HG03025 (cell line): ENCODE results near the gene NR3C1.
"Not testable (repeated sequence)": the region's sequence is repeated elsewhere in the genome, so short reads cannot be mapped to it uniquely, and the experiment has no call there.

Experiments
- ATAC-seq: cut with Tn5 transposase; IDR thresholded peaks from one replicate; pipeline ENCODE4 v1.9.1; 2021; ENCODE audit warnings: mild to moderate bottlenecking, moderate library complexity; ENCODE audit not compliant: unreplicated experiment, low FRiP score

The NR3C1 gene

DNA sequence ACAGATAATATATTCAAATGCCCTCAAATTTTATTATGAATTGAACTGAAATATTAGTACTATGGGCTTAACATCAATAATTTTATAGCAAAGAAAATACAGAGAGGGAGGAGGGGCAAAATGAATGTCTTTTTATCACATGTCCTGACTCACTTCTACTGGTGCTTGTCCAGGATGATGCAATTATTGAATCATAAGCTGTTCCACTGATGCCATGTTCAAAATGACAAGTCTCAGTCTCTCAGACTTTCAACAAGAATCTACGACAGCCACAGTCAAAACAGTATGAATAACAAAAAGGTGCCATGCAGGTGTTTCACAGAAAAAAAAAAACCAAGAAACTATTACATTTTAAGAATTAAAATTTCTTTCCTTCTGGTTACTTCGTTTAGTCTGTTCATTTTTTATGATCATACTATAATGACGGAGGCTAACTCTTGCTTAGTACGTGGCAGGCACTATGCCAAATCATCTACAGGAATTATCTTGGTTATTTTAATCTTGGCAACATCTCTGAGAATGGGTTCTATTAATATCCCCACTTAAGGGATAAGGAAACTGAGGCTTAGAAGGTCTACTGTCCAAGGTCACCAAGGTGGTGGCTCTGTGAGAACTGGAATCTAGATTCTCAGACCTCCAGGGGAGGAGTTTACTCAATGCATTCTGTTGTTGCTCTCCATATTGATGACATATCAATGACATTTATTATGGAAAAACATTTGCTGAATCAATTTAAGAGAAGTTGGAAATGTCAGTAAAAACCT lies 61.5 kb downstream of the NR3C1 start:
- ATAC-seq: no peak

DNA sequence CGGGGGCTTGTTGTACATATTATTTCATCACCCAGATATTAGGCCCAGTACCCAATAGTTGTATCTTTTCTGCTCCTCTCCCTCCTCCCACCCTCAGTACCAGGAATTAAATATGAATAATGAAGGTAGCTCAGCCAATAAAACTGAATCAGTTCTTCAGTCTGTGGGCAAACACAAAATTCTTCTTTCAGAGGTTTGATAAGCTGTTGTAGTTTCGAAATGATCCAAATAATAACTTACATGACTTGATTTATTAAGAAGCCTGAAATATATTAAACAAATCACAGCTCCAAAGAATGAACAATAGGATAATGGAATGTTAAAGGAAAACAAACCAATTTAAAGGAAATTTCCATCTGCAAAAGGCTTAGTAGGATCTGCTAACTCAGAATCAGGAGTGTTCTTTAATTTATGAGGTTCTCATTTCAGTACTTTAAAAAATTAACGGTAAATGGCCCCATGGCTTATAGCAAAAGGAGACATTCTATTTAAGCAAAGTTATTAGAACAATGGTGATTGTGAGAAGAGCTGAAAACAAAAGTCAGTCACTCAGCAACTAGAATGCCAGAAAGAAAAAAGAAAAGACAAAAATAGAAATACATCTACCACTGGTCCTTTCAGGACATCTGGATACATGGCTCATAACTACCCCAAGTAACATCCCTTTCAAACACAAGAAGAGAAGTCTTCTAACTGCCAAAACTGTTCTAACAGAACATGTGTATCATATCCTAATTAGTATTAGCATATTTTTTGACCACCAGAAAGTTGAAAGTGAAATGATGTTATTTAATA lies 62.4 kb downstream of the NR3C1 start:
- ATAC-seq: no peak

DNA sequence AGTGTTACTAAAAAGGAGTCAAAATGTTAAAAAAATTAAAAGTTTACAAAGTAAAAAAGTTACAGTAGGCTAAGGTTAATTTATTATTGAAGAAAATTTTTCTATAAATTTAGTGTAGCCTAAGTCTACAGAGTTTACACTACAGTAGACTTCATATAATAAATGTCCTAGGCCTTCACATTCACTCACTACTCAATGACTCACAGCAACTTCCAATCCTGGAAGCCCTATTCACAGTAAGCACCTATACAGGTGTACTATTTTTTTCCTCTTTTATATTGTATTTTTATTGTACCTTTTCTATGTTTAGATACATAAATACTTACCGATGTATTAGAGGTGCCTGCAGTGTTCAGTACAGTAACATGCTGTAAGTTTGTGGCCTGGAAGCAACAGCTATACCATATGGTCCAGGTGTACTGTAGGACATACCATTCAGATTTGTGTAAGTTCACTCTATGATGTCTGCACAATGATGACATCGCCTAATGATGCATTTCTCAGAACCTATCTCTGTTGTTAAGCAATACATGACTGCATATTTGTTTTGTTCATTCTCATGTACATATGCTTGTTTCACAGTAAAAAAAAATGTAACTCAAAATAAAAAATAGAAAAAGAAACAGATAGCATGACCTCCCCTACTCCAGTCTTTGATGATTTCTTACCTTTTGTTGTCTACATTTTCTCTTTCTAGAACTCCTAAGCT lies 64.7 kb downstream of the NR3C1 start:
- ATAC-seq: no peak

DNA sequence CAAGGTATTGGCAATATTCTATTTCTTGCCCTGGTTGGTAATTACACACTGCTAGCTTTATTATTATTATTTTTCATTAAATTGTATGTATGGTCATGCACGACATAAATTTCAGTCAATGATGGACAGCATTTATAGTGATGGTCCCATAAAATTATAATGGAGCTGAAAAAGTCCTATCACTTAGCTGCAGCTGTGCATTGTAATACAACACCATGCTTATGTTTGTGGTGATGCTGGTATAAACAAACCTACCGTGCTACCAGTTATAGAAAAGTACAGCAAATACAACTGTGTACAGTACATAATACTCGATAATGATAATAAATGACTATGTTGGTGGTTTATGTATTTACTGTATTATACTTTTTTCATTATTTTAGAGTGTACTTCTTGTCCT lies 65.5 kb downstream of the NR3C1 start:
- ATAC-seq: no peak

DNA sequence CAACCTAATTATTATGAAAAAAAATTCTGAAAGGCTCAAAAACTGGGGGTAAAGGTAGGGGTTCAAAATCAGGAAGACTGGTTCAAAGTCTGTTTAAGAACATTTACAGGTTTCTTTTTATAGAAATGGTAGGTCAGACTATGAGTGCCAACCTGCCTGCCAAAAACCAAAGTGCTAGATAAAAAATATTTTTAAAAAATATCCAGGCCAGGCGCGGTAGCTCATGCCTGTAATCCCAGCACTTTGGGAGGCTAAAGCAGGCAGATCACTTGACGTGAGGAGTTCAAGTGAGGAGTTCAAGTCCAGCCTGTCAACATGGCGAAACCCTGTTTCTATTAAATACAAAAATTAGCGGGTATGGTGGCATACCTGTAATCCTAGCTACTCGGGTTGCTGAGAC lies 67.0 kb downstream of the NR3C1 start:
- no peak for ATAC-seq

DNA sequence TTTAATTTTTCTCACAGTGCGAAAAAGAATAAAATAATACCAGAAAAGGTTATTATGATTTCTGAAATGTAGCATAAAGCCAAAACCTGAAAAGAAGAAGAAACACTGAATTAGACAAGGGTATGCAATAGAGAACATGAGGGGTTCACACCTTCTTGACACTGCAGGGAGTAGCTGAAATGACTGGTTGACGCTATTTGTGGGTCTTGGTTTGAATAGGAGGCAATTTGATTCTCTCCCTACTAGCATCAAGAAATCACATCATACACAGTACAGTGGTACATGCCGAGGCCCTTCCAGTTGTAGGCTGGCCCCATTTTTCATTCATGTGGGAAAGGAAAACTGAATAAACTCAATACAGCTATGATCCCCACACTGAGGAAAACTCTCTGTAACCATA lies 68.6 kb downstream of the NR3C1 start:
- no peak for ATAC-seq

DNA sequence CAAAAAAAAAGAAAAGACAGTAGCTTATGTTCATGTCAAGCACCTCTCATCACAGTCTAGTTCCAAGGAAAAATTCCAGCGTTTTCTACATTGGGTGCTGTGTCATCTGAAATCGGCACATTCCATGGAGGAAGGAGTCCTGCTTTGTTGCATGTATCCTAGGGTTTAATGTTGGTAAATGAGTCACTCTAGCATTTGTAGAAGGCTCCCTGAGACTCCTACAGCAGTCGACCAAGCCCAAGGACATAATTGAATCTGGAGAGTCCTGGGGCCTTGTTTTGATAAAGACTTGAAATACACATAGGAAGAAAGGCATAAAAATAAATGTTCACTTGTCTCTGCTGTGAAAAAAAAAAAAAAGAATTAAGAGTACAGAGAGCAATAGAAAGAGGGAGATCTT lies 69.1 kb downstream of the NR3C1 start:
- ATAC-seq: not testable (repeated sequence)

DNA sequence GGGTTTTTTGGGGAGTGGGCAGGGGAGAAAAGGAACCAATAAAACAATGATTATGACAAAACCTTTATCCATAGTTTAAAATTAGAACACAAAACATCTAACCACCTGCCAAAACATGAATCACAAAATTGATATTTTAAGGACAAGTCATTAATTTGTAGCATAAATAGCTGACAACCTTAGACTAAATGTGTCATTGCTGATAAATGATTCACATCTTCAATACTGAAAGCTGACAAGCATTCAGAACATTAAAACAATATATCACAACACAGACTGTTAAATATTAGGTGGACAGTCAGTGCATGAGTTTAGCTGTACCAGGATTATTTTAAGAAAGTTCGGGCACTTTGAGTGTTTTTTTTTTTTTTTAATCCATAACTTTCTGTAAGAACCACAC lies 71.5 kb downstream of the NR3C1 start:
- no peak for ATAC-seq

DNA sequence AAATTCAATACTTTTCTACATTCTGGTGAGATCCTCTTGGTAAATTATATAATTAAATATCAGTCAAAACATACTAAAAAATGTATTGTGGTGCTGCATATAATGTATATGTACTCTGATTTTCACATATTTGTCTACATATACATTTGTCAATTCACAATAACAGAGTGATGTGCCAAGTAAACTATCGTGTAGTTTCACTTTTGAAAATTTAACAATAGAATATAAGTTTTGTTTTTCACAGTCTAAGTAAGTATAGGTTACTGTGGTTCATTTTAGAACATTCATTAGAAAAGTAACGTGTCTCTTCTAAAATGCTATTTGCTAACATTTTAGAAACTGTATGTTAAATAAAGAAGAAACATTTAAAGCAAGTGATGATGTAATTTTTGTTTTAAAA lies 73.6 kb downstream of the NR3C1 start:
- no peak for ATAC-seq

DNA sequence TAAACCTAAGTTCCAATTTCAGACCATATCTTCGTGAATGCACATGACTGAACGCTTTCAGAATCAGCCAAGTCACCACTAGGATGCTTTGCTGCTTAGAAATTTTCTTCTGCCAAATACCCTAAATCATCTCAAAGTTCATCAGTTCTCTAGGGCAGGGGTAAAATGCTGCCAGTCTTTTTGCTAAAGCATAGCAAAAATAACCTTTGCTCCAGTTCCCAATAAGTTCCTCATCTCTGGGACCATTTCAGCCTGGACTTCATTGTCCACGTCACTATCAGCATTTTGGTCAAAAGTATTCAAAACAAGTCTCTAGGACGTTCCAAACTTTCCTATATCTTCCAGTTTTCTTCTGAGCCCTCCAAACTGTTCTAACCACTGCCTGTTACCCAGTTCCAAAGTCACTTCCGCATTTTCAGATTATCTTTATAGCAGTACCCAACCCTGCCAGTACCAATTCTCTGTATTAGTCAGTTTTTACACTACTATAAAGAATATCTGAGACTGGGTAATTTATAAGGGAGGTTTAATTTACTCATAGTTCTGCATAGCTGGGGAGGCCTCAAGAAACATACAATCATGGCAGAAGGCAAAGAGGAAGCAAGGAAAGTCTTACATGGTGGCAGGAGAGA lies 74.8 kb downstream of the NR3C1 start:
- ATAC-seq: no peak

DNA sequence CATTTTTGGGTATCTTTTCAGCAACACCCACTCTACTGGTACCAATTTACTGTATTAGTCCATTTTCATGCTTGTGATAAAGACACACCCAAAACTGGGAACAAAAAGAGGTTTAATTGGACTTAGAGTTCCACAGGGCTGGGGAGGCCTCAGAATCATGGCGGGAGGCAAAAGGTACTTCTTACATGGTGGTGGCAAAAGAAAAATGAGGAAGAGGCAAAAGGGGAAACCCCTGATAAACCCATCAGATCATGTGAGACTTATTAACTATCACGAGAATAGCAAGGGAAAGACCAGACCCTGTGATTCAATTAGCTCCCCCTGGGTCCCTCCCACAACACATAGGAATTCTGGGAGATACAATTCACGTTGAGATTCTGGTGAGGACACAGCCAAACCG lies 78.4 kb downstream of the NR3C1 start:
- not testable (repeated sequence) for ATAC-seq

DNA sequence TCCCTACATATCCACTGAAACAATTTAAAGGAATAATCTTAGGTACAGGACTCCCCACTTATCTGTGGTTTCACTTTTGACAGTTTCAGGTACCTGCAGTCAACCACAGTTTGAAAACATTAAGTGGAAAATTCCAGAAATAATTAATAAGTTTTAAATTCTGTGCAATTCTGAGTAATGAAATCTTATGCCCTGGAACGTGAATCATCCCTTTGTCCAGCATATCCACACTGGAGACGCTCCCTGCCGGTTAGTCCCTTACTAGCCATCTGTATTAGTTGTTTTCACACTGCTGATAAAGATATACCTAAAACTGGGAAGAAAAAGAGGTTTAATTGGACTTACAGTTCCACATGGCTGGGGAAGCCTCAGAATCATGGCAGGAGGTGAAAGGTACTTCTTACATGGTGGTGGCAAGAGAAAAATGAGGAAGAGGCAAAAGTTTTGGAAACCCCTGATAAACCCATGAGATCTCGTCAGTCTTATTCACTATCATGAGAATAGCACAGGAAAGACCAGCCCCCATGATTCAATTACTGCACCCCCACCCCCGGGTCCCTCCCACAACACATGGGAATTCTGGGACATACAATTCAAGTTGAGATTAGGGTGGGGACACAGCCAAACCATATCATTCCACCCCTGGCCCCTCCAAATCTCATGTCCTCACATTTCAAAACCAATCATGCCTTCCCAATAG lies 80.4 kb downstream of the NR3C1 start:
- ATAC-seq: not testable (repeated sequence)

DNA sequence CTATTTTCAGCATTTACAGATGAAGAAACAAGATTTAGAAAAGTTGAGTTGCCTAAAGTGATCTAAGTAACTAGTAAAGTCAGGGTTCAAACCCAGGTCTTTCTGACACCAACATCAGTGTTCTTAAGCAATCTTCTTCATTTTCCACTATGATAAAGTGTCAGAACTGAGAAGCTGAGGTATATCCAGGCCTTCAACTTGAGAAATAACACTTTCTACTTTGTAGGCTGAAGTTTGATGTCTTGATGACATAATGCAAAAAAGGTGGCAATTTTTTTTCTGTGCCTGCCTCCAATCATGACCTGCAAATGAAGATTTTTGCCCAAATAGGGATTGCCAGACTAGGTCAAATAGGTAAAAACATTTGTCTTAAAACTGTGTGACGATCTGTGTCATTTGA lies 81.3 kb downstream of the NR3C1 start:
- no peak for ATAC-seq

DNA sequence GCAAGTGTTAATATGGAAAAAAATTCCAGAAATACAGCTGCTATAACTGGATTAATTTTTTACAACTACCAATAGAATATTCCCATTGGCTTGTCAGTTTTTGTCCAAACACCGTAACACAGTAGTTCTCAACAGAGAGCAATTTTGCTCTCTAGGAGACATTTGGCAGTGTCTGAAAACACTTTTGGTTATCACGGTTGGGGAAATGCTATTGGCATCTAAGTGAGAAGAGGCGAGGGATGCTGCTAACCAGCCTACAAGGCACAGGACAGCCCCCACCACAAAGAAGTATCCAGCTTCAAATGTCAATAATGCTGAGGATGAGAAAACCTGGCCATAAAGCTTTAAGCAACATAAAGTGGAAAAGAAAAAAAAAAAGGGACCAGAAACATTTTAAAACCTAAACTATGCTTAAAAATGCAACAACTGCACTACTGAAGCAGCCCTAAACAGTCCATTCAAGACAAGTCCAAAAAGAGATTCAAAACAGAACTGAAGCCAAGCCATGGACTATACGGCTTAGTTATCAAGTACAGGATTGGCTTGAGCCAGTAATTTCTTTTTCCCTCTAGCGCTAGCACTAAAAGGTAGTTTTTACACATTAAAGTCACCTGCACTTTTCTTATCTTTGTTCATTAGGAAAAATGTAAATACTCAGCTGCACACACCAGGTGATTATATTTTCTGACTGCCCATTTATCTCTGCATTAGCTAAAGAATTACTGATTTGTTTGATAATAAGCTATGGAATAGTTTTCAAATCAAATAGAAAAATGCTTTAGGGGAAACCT lies 83.9 kb downstream of the NR3C1 start:
- no peak for ATAC-seq

DNA sequence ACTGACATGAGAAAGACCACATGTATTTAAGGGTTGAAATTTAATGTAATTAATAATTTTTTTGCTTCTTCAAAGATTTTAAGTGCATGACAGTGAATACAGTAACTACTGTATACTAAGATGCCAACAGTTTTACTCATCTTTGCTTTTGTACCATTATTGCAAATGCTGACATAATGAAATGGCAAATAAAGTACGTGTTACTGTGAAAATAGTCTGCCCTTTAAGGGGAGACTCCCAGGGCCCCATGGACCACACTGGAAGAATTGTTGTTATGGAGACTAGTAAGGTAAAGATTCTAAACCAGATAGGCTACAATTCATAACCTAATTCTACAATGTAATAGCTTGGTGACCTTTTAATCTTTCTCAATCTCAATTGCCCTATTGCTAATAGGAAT lies 84.7 kb downstream of the NR3C1 start:
- ATAC-seq: no peak

DNA sequence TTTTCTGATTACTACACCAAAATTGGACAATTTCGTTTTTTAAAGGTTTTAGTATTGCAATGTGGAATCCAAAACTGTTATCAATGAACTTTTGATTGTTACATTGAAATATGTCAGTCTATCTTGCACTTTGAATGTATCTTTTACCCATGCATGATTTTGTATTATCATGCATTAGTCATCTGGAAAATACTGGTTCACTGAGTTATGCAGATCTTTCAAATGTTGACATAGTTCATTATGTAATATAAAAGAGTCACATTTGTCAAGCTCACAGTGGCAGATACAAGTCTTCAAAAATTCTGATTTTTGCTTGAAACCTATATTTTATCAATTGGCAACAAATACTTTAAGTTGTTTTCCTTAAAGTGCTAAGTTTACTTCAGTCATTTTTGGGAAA lies 85.2 kb downstream of the NR3C1 start:
- no peak for ATAC-seq

DNA sequence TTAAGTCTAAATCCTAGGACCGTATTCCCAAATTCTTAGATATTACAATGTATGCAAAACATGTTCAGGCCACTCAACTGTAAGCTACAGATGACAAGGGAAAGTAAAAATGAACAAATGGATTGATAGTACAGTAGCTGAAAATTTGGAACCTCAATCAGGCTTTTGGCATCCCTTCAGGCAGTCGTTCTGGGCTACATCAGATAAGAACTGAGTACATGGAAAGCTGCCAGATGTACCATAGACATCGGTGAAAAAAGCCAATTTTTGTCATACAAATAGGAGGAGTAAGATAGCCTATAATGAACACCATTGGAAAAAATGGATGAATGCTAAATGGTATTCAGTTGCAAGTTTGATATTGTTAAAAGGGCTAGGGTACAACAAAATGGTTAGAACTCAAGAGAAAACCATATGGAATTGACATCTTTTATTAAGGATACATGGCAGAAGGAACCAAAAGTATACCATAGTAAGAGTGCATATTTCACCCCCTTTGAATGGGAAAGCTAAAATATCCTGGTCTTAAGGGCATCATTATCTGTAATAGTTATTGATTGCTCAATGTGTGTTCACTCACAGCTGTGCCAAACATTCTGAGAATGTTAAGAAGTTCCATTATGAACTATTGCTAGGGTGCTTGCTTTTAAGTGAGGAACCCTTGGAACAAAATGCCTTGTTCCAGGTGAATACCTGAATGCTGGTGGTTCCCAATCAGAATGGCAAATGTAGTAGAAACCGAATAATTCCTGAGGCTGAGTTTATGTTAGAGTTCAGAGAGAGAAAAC lies 86.4 kb downstream of the NR3C1 start:
- ATAC-seq: no peak

DNA sequence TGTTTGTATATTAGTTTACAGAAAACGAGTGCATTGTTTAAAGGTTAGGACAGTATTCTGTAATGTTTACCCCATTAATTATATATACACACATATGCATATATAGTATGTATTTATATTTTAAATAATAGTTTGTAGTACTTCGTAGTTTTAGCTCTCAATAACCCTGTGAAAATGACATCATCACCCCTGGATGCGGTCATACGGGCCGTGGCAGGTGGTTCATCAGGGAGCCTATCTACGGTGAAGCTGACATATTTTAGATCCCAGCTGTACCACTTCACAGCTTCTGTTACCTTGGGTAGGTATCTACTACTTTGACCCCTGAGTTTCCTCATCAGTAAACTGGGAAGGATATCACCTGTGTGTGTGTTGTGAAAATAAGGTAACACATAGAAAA lies 87.1 kb downstream of the NR3C1 start:
- ATAC-seq: no peak

DNA sequence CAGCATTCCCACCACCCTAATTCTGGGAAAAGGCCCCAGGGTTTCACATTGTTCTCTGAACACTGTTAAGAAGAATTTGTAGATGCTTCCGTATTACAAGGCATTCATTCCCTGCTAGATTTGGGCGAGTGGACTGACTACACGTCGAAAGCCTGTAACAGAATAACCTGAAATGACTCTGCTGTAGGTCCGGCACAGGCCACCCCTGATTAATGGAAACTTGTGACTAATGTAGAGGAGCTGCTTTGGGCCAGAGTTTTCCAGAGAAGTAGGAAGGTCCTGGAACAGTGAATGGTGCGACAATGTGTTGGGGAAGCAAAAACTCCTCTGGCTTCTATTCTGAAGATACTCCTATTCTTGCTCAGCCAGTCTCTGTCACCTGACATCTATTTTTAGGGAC lies 87.6 kb downstream of the NR3C1 start:
- ATAC-seq: no peak
